Activated CD4-positive, CD25-positive, alpha-beta regulatory T cell treated with anti-CD3 and anti-CD28 coated beads, Interleukin-2, amount 50 U/mL, for 24 hours (primary cell): Measurements from ENCODE around the gene APH1B.

ENCODE experiments used
- ATAC-seq, 2 donors: fragments of 150-1000 bp; cut with Tn5 transposase; one replicate each; pipeline ENCODE4 v1.10.0; 2021; ENCODE audit warnings: mild to moderate bottlenecking in 1 of 2, moderate library complexity in 1 of 2

The APH1B gene

DNA sequence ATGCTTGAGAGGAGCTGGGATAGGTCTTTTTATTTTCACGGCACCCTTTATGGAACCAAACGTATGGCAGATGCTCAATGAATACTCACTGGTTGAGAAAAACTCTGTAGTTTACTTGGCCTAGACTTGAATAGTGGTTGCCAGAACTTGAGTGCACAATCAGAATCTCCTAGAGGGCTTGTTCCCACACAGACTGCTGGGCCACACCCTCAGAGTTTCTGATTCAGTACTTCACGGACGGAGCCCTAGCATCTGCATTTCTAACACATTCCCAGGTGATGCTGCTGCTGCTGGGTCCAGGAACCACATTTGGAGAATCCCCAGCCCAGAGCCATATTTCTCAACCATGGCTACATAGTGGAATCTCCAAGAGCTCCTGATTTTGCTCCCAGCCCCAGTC lies 79.7 kb downstream of the APH1B start:
- ATAC-seq, result no peak

- no peak for ATAC-seq
Measured at GRCh38 chr15:63357731-63358130, 80.3 kb downstream of the APH1B start.

DNA sequence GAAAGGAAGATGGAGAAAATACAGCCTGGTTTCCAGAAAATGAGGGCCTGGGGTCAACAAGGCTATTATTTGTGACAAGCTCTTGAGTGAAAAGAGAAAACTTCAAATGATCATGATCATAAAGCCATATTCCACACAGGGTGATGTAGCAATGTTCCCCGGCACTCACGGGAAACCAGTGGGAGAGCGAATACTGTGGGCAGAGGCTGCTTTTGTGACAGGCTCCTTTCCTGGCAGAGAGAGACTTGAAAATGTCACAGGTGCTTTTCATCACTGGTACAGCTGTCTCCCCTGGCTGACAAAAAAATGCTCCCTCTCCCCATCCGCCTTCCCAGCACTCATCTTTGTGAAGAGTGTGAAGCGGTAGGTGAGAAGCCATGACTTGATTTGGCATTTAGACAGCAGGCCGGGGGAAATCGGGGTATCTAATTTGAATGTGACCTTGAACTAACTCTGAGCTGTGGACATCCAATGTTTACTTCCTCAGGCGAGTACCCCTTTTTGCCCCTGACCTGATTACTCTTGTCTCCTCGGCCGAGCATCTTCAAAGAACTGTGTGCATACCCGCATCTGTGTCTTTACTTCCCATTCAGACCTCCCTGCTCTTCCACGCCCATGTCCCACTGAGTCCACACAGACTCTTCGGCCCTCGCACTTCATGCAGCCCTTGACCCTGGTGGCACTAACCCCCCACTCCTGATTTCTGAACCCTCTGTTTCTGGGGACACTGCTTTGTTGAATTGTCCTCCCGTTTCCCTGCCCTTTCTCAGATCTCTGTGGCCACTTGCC lies 81.0 kb downstream of the APH1B start:
- ATAC-seq, result no peak
